Gastrocnemius medialis (tissue), 4 donors: ENCODE data around the gene SULT2B1. TPM values are rescaled to one million over a fixed set of nuclear protein-coding genes. Genes with fewer than 3 reads are reported as not detected.
"Not testable (repeated sequence)": the region's sequence is repeated elsewhere in the genome, so short reads cannot be mapped to it uniquely, and the experiment has no call there.

Experiments
- ATAC-seq, 2 donors: fragments of 150-250 bp; one replicate each; pipeline ENCODE4 v1.9.1; 2016
- DNase-seq, 2 donors: peaks; one replicate each; pipeline ENCODE4 v3.0.0-alpha.2; 2019
- H3K27ac ChIP-seq, 4 donors: fragments of 200-600 bp; sonication (generic); 1 replicate in 1 of 4; 2 replicates in 3 of 4; pipeline ENCODE4 v1.5.1; 2016 to 2018; ENCODE audit warnings: mild to moderate bottlenecking in 2 of 4, moderate library complexity in 1 of 4
- H3K27me3 ChIP-seq, 3 donors: fragments of 200-600 bp; sonication (generic) in 2 of 3; 1 replicate in 1 of 3; 2 replicates in 2 of 3; pipeline versions ENCODE4 v1.5.1 to v1.6.0; 2016 to 2019; ENCODE audit warnings: mild to moderate bottlenecking in 1 of 3, moderate library complexity in 1 of 3
- H3K36me3 ChIP-seq, 2 donors: fragments of 200-600 bp; sonication (generic) in 1 of 2; one replicate each; pipeline ENCODE4 v1.5.1; 2017 to 2018
- H3K4me1 ChIP-seq, 2 donors: fragments of 200-600 bp; sonication (generic) in 1 of 2; one replicate each; pipeline ENCODE4 v1.5.1; 2016 to 2017; ENCODE audit warnings: mild to moderate bottlenecking in 2 of 2
- H3K4me3 ChIP-seq, 4 donors: fragments of 200-600 bp; sonication (generic) in 3 of 4; 1 replicate in 1 of 4; 2 replicates in 3 of 4; pipeline ENCODE4 v1.5.1; 2016 to 2019; ENCODE audit warnings: mild to moderate bottlenecking in 2 of 4
- H3K9me3 ChIP-seq, 3 donors: fragments of 200-600 bp; sonication (generic) in 2 of 3; 1 replicate in 1 of 3; 2 replicates in 2 of 3; pipeline ENCODE4 v1.5.1; 2016 to 2019
- POLR2A ChIP-seq, 2 donors: fragments of 450-650 bp; IDR thresholded peaks; one replicate each; pipeline ENCODE4 v1.6.1; 2017; ENCODE audit warnings: antibody characterized with exemption in 2 of 2, mild to moderate bottlenecking in 2 of 2, moderate library complexity in 2 of 2
- in situ Hi-C, 4 donors: fragments of 200-750 bp; cut with MboI; loops; one replicate each; pipeline versions ENCODE4 v1.15.0 to v1.8.0; 2017; ENCODE audit warnings: low sequenced_read_pairs in 4 of 4
- intact Hi-C: fragments of 100-400 bp; cut with DNase I; formaldehyde crosslinking; loops from one replicate; pipeline ENCODE4 v1.15.1; 2023; ENCODE audit warnings: low total_unique reads
- total RNA-seq, 4 donors: library from RNA; depleted of rRNA; stranded (reverse); fragments of >200 nt; gene quantifications; one replicate each; pipeline versions ENCODE4 v1.1.0 to v1.2.3, GENCODE V29; 2016
- TF ChIP-seq, protein P1 (sequence below), 5 experiments: fragments of 450-650 bp in 3 of 5; fragments of 200-600 bp in 2 of 5; sonication (generic) in 2 of 5; IDR thresholded peaks in 4 of 5; conservative IDR thresholded peaks in 1 of 5; 1 replicate in 4 of 5; 2 replicates in 1 of 5; pipeline ENCODE4 v1.5.1; 2016 to 2019; ENCODE audit warnings: antibody characterized with exemption in 5 of 5, mild to moderate bottlenecking in 3 of 5, moderate library complexity in 3 of 5

The SULT2B1 gene
- total RNA-seq, 4 donors from 2014 or later: not detected

DNA sequence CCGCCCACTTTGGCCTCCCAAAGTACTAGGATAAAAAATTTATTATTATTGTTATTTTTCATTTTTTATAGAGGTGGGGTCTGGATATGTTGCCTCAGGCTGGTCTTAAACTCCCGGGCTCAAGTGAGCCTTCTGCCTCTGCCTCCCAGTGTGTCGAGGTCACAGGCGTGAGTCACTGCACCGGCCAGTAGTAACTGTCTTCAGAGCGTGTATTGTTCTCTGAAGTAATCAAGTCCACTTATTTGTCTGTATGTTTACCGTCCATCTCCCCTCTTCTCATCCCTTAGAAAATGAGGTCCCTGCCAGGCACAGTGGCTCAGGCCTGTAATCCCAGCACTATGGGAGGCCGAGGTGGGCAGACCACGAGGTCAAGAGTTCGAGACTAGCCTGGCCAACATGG, 18.2 kb upstream of the SULT2B1 start:
- no peaks in the 10 kb centered on the region for H3K9me3 ChIP-seq
- H3K4me1 ChIP-seq: no peaks in the 10 kb centered on the region
- intact Hi-C loops: no loop called here
- no peaks in the 10 kb centered on the region for H3K36me3 ChIP-seq
- no peak for ATAC-seq
- no peak overlapping the region for H3K27ac ChIP-seq
- in situ Hi-C loops: no loop called here
- H3K4me3 ChIP-seq: no peak overlapping the region
- DNase-seq: no peak
- TF ChIP-seq, protein P1, sequence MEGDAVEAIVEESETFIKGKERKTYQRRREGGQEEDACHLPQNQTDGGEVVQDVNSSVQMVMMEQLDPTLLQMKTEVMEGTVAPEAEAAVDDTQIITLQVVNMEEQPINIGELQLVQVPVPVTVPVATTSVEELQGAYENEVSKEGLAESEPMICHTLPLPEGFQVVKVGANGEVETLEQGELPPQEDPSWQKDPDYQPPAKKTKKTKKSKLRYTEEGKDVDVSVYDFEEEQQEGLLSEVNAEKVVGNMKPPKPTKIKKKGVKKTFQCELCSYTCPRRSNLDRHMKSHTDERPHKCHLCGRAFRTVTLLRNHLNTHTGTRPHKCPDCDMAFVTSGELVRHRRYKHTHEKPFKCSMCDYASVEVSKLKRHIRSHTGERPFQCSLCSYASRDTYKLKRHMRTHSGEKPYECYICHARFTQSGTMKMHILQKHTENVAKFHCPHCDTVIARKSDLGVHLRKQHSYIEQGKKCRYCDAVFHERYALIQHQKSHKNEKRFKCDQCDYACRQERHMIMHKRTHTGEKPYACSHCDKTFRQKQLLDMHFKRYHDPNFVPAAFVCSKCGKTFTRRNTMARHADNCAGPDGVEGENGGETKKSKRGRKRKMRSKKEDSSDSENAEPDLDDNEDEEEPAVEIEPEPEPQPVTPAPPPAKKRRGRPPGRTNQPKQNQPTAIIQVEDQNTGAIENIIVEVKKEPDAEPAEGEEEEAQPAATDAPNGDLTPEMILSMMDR (IDR thresholded peaks at IDR 0.05 in 4 of 5, conservative IDR thresholded peaks at IDR 0.05 in 1 of 5): no peak
- no peak for TF ChIP-seq POLR2A (IDR thresholded peaks at IDR 0.05)
- peaks cover 0 to 3% (median 0%) of the 10 kb centered on the region in 3 donors for H3K27me3 ChIP-seq

- no peak for DNase-seq
- no peaks in the 10 kb centered on the region for H3K9me3 ChIP-seq
- H3K4me1 ChIP-seq: no peaks in the 10 kb centered on the region
- in situ Hi-C loops: no loop called here
- no peaks in the 10 kb centered on the region for H3K27me3 ChIP-seq
- no peak overlapping the region for H3K4me3 ChIP-seq
- no peak overlapping the region for H3K27ac ChIP-seq
- H3K36me3 ChIP-seq: no peaks in the 10 kb centered on the region
- no peak for ATAC-seq
- intact Hi-C loops: no loop called here
- TF ChIP-seq, protein P1 (IDR thresholded peaks at IDR 0.05 in 4 of 5, conservative IDR thresholded peaks at IDR 0.05 in 1 of 5): no peak
- no peak for TF ChIP-seq POLR2A (IDR thresholded peaks at IDR 0.05)
Measured at GRCh38 chr19:48537541-48537940, 14.4 kb upstream of the SULT2B1 start.

DNA sequence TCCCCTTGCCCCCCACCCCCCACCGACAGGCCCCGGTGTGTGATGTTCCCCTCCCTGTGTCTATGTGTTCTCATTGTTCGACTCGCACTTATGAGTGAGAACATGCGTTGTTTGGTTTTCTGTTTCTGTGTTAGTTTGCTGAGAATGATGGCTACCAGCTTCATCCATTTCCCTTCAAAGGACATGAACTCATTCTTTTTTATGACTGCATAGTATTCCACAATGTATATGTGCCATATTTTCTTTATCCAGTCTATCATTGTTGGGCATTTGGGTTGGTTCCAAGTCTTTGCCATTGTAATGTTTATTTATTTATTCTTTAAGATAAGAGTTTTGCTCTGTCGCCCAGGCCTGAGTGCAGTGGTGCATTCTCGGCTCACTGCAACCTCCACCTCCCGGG, 13.9 kb upstream of the SULT2B1 start:
- H3K4me3 ChIP-seq, H3K4me1 ChIP-seq, in situ Hi-C loops, H3K9me3 ChIP-seq, DNase-seq, intact Hi-C loops, H3K27me3 ChIP-seq, H3K27ac ChIP-seq, ATAC-seq, H3K36me3 ChIP-seq: not testable (repeated sequence)

DNA sequence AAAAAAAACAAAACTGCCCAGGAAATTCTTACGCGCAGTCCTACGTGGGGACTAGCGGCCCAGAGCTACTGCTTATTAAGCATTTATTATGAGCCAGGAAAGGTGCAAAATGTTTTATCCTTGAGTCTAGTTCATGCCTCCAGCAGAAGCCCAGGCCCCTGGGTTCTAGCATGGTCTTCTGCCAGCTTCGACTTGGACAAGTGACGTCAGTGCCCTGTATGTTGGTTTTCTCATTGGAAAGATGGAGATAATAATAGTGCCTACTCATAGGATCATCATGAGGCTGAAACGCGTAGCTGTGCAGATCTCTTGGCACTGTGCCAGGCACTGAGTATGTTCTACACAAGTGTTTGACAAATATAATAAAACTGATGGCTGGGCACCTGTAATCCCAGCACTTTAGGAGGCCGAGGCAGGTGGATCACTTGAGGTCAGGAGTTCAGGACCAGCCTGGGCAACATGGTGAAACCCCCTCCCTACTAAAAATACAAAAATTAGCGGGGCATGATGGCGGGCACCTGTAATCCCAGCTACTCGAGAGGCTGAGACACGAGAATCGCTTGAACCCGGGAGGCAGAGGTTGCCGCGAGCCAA, 12.4 kb upstream of the SULT2B1 start:
- in situ Hi-C loops: no loop called here

DNA sequence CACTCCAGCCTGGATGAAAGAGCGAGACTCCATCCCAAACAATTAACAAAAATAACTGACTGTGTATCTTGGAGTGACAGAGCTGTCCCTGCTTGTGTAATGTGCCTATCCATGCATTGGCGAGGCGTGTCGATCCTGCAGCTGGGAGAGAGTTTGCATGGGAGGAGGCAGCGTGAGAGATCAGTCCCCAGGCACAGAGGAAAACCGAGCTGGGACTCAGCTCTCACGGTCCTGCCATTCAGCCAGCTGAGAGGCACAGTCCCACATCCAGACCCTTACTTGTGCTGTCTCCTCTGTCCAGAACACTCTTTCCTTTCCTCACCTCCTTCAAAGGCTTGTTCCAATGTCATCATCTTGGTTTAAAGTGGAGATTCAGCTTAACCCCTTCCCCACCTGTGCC, 11.9 kb upstream of the SULT2B1 start:
- no peaks in the 10 kb centered on the region for H3K27me3 ChIP-seq

More for the DNA sequence above, 12.4 kb upstream of the SULT2B1 start:
- DNase-seq (no peak), ATAC-seq (no peak)
- H3K4me3 ChIP-seq: no peak overlapping the region
- H3K27ac ChIP-seq: no peak overlapping the region
- H3K4me1 ChIP-seq: peaks cover 3 to 4% of the 10 kb centered on the region in 2 donors
- TF ChIP-seq, protein P1 (IDR thresholded peaks at IDR 0.05 in 4 of 5, conservative IDR thresholded peaks at IDR 0.05 in 1 of 5): no peak
- TF ChIP-seq POLR2A (IDR thresholded peaks at IDR 0.05): no peak
- no peaks in the 10 kb centered on the region for H3K9me3 ChIP-seq
- no peaks in the 10 kb centered on the region for H3K27me3 ChIP-seq
- no peaks in the 10 kb centered on the region for H3K36me3 ChIP-seq
- intact Hi-C loops: no loop called here

More for the DNA sequence above, 11.9 kb upstream of the SULT2B1 start:
- TF ChIP-seq, protein P1 (IDR thresholded peaks at IDR 0.05 in 4 of 5, conservative IDR thresholded peaks at IDR 0.05 in 1 of 5): no peak
- TF ChIP-seq POLR2A (IDR thresholded peaks at IDR 0.05): no peak
- intact Hi-C loops (no loop called here), in situ Hi-C loops (no loop called here)
- Histone ChIP-seq H3K4me3 (no peak overlapping the region), H3K4me1 (peaks cover 3 to 4% of the 10 kb centered on the region in 2 donors), H3K27ac (no peak overlapping the region), H3K36me3 (no peaks in the 10 kb centered on the region), H3K9me3 (no peaks in the 10 kb centered on the region)
- ATAC-seq (no peak), DNase-seq (no peak)
